OCI-LY1 (cell line): ENCODE measurements around the gene ZFYVE9.

Source experiments
- H2AFZ ChIP-seq: fragments of 200-600 bp; sonication (generic), shearing (Covaris generic); 2 replicates; pipeline ENCODE4 v1.6.0; 2014; ENCODE audit warnings: antibody characterized with exemption, mild to moderate bottlenecking, low read length
- H3F3A ChIP-seq: fragments of 200-600 bp; sonication (generic), shearing (Covaris generic); 2 replicates; pipeline ENCODE4 v1.6.0; 2014; ENCODE audit warnings: mild to moderate bottlenecking, antibody characterized with exemption, low read length, moderate library complexity; ENCODE audit not compliant: insufficient read depth
- H3K27ac ChIP-seq: fragments of 200-600 bp; sonication (generic); 2 replicates; pipeline ENCODE4 v1.5.1; 2014; ENCODE audit warnings: low read length, mixed run types, mild to moderate bottlenecking, low read depth; ENCODE audit not compliant: poor library complexity, severe bottlenecking
- H3K27me3 ChIP-seq: fragments of 200-600 bp; sonication (generic); 2 replicates; pipeline ENCODE4 v1.6.0; 2014; ENCODE audit warnings: antibody characterized with exemption, mild to moderate bottlenecking, low read length, moderate library complexity; ENCODE audit not compliant: insufficient read depth
- H3K36me3 ChIP-seq: fragments of 200-600 bp; sonication (generic); 2 replicates; pipeline ENCODE4 v1.6.1; 2014; ENCODE audit warnings: mild to moderate bottlenecking, antibody characterized with exemption, low read length, moderate library complexity, mixed read lengths; ENCODE audit not compliant: insufficient read depth
- H3K4me1 ChIP-seq: fragments of 200-600 bp; sonication (generic); 2 replicates; pipeline ENCODE4 v1.5.1; 2014; ENCODE audit warnings: mild to moderate bottlenecking, low read length, moderate library complexity; ENCODE audit not compliant: insufficient read depth, severe bottlenecking
- H3K4me2 ChIP-seq: fragments of 200-600 bp; sonication (generic), shearing (Covaris generic); 2 replicates; pipeline ENCODE4 v1.6.1; 2014; ENCODE audit warnings: low read length
- H3K4me3 ChIP-seq: fragments of 200-600 bp; sonication (generic); 2 replicates; pipeline ENCODE4 v1.5.1; 2014; ENCODE audit warnings: low read length, low read depth, mild to moderate bottlenecking, mixed read lengths; ENCODE audit not compliant: poor library complexity, severe bottlenecking
- H3K79me2 ChIP-seq: fragments of 200-600 bp; shearing (Covaris generic); 2 replicates; pipeline ENCODE4 v1.6.1; 2016; ENCODE audit warnings: mixed run types, low read length, mixed read lengths; ENCODE audit not compliant: insufficient read depth
- H3K9ac ChIP-seq: fragments of 200-600 bp; sonication (generic), shearing (Covaris generic); 2 replicates; pipeline ENCODE4 v1.6.1; 2014; ENCODE audit warnings: mild to moderate bottlenecking, low read length, mixed read lengths
- H3K9me2 ChIP-seq: fragments of 200-600 bp; sonication (generic), shearing (Covaris generic); 2 replicates; pipeline ENCODE4 v1.6.1; 2014; ENCODE audit warnings: low read depth, mild to moderate bottlenecking, low read length, mixed read lengths
- H3K9me3 ChIP-seq: fragments of 200-600 bp; shearing (Covaris generic); 2 replicates; pipeline ENCODE4 v1.6.1; 2014; ENCODE audit warnings: low read length, mixed read lengths
- H4K20me1 ChIP-seq: fragments of 200-600 bp; sonication (generic), shearing (Covaris generic); 2 replicates; pipeline ENCODE4 v1.6.0; 2016; ENCODE audit warnings: mild to moderate bottlenecking, low read length; ENCODE audit not compliant: insufficient read depth
- CTCF ChIP-seq: fragments of 200-600 bp; sonication (generic), shearing (Covaris generic); IDR thresholded peaks from 2 replicates; pipeline ENCODE4 v1.5.1; 2017; ENCODE audit warnings: mild to moderate bottlenecking, antibody characterized with exemption, low read length, moderate library complexity, mixed read lengths
- EZH2 ChIP-seq: fragments of 200-600 bp; sonication (generic), shearing (Covaris generic); IDR thresholded peaks from 2 replicates; pipeline ENCODE4 v1.8.0; 2017; ENCODE audit warnings: borderline replicate concordance, mixed run types, mild to moderate bottlenecking, antibody characterized with exemption, low read length, moderate library complexity, mixed read lengths

ZFYVE9 gene

GRCh38 chr1:52393174-52393573 lies 251.3 kb downstream of the ZFYVE9 start:
- H3K9me2 ChIP-seq: no peaks in the 10 kb centered on the region
- H4K20me1 ChIP-seq: no peaks in the 10 kb centered on the region
- TF ChIP-seq CTCF (no peak), EZH2 (no peak)
- H3F3A ChIP-seq: no peaks in the 10 kb centered on the region
- H3K79me2 ChIP-seq: no peaks in the 10 kb centered on the region
- no peaks in the 10 kb centered on the region for H3K27me3 ChIP-seq
- no peak overlapping the region for H3K4me3 ChIP-seq
- H3K4me2 ChIP-seq: no peak overlapping the region
- no peaks in the 10 kb centered on the region for H3K4me1 ChIP-seq
- H3K36me3 ChIP-seq: peaks cover 92% of the 10 kb centered on the region
- H3K9ac ChIP-seq: no peak overlapping the region
- no peaks in the 10 kb centered on the region for H3K9me3 ChIP-seq
- H3K27ac ChIP-seq: no peak overlapping the region
- H2AFZ ChIP-seq: no peak overlapping the region
